GM12865 (cell line): ENCODE measurements around the gene NUP153.

Experiments
- DNase-seq: peaks from one replicate; pipeline ENCODE4 v3.0.0; 2010; ENCODE audit warnings: low read depth
- H3K4me3 ChIP-seq: 2 replicates; pipeline ENCODE4 v1.5.1; 2011; ENCODE audit warnings: mild to moderate bottlenecking, low read depth, low read length, control low read depth
- CTCF ChIP-seq: IDR thresholded peaks from 2 replicates; pipeline ENCODE4 v1.5.1; 2011; ENCODE audit warnings: low read length, control low read depth, low read depth, inconsistent platforms; ENCODE audit not compliant: insufficient read depth; ENCODE audit errors: missing control alignments

Gene NUP153

GRCh38 chr6:17662585-17662984, 44.1 kb downstream of the NUP153 start:
- DNase-seq = no peak
- TF ChIP-seq CTCF = no peak

GRCh38 chr6:17656644-17657043, 50.1 kb downstream of the NUP153 start:
- TF ChIP-seq CTCF = no peak

More at GRCh38 chr6:17662585-17662984, 44.1 kb downstream of the NUP153 start:
- no peak overlapping the region for H3K4me3 ChIP-seq

DNA sequence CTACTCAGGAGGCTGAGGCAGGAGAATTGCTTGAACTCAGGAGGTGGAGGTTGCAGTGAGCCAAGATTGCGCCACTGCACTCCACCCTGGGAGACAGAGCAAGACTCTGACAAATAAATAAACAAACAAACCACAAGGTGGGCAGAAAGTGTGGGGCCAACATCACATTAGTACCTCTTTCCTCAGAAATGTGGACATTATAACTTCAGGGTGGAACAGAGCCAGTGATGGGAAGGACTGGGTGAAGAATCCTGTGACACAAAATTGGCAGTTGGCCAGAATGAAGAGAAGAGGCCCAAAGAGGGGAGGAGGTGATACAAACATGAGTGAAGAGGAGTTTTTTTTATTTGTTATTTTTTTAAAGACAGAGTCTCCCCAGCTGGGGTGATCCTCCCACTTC, 50.6 kb downstream of the NUP153 start:
- TF ChIP-seq CTCF = no peak
- no peak overlapping the region for H3K4me3 ChIP-seq
- DNase-seq = no peak

More at GRCh38 chr6:17656644-17657043, 50.1 kb downstream of the NUP153 start:
- no peak for DNase-seq
- no peak overlapping the region for H3K4me3 ChIP-seq

- H3K4me3 ChIP-seq = no peak overlapping the region
- DNase-seq = no peak
- TF ChIP-seq CTCF = no peak
These were observed 53.4 kb downstream of the NUP153 start for GRCh38 chr6:17653198-17653882.

- TF ChIP-seq CTCF = no peak
- DNase-seq = no peak
- H3K4me3 ChIP-seq = no peak overlapping the region
These were observed 55.9 kb downstream of the NUP153 start for GRCh38 chr6:17650656-17651309.

DNA sequence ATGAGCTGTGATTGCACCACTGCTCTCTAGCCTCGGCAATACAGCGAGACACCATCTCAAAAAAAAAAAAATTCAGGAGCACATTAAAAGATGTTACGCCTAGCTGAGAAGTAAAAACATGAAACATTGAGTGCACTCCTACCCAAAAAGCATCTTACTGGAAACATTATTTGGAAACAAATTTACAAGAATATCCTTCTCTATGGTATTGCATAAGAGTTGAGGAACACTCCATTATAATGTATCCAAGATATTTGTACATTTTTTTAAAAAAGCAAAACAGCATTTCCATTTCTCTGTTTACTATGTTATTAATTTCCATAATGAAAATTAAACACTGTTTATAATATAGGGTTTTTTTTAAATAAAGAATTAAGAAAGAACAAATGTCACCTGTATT, 58.0 kb downstream of the NUP153 start:
- H3K4me3 ChIP-seq = no peak overlapping the region
- TF ChIP-seq CTCF = no peak
- DNase-seq = no peak

GRCh38 chr6:17640477-17640917, 66.2 kb downstream of the NUP153 start:
- no peak for TF ChIP-seq CTCF
- H3K4me3 ChIP-seq = no peak overlapping the region
- no peak for DNase-seq
